Measurements from ENCODE around the gene SLC13A2.

- TF ChIP-seq POLR2A (IDR thresholded peaks at IDR 0.05; ENCODE audit: low read depth, low read length) = no peak
- TF ChIP-seq CTCF (IDR thresholded peaks at IDR 0.05; ENCODE audit: extremely low read depth in 1 of 2, insufficient read depth in 1 of 2, low read depth in 1 of 2, low read length in 2 of 2) = no peak
- TF ChIP-seq EZH2 (IDR thresholded peaks at IDR 0.05; ENCODE audit: borderline replicate concordance, low read depth, low read length, severe bottlenecking) = no peak
- no peak for TF ChIP-seq POLR2AphosphoS5 (IDR thresholded peaks at IDR 0.05; ENCODE audit: insufficient read depth, low read depth, low read length)
- no peak for TF ChIP-seq MAX (IDR thresholded peaks at IDR 0.05; ENCODE audit: insufficient read depth, insufficient read length)
Observed at GRCh38 chr17:28523876-28524275, 50.4 kb downstream of the SLC13A2 start.
